ENCODE results near the gene IL16. TPM values are rescaled to one million over a fixed set of nuclear protein-coding genes. Genes with fewer than 3 reads are reported as not detected.

IL16 gene
- polyA plus RNA-seq, 4 donors: 5.1 to 6.3 (median 5.8) TPM

DNA sequence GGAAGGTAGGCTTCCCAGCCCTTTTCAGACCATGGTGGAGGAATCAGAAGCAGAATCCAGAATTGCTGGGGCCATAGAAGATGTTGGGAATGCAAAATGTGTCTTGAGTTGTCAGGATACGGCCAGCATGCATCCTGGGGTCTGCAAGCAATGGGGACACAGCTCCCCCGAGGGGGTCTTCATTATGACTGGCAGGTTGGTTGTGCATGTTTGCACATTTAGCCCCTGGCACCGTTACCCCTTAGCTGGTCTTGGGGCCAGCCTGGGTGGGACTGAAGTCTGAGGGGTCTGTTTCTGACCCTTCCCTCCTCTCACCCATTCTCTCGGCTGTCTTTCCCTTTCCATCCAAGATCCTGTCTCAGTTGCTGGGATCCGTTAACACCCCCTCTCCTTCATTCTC, 76.5 kb downstream of the IL16 start:
- no peak for DNase-seq (ENCODE audit: low read depth in 4 of 4, low spot score in 3 of 4)

DNA sequence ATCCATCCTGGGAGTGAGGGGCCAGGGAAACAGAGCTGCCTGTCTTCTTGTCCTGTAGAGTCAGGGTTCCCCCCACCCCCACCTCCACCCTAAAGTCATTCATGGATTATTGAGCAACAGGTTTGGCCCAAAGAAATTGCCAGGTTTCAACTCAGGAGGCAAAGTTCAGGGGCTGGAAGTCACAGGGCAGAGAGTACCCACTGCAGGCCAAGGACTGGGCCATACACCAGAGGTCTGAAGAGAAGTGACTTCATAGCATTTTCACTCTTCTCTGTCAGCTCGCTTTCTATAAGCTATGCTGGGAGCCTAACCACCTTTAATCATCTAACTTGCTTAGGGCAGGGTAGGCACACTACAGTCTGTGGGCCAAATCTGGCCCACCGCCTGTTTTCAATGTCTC, 77.2 kb downstream of the IL16 start:
- no peak for DNase-seq (ENCODE audit: low read depth in 4 of 4, low spot score in 3 of 4)

DNA sequence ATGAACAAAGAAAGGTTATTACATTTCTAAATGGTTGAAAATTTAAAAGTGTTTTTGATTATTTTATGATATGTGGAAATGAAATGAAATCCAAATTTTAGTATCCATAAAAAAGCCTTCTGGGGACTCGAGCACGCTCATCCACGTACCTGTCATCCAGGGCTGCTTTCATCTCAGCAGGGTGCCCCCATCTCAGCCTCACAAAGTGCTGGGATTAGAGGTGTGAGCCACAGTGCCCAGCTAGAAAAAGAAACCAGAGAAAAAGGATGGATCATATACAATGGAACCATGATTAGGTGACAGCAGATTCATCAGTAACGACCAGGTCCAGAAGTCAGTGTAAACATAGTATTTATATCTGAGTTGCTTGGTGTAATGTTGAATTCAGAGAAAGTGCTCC, 77.6 kb downstream of the IL16 start:
- DNase-seq (ENCODE audit: low read depth in 4 of 4, low spot score in 3 of 4): no peak

DNA sequence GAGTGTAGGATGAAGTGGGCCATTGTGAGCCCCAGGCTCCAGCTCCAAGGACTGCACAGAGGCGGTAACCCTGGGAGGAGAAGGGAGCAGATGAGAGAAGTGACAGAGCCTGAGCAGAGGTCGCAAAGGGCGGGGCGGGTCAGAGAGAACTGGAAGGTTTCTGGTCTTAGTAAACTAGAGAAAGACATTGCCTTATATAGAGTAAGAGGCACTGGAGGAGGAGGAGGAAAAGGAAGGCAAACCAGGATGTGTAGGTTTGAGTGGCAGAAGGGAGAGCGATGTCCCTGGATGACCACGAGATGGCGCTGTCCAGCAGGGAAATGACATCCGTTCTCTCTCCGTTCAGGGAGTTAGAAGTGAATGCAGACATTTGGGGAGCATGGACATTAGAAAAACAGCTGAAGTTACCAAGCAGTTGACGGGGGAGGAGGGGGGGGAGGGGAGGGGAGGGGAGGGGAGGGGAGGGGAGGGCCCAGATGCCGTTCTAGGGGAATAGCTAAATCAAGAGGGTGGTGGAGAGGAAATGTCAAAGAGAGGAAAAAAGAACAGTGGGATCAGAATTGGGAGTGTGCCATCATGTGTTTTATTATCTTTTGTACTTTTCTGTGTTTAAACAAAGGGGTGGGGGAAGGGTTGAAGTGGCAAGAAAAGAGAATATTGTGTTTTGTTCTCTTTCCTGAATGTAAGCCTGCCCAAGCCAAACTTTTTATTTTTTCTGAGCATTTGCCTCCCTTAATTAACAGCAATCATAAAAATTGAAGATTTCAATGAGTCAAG, 78.4 kb downstream of the IL16 start:
- DNase-seq (ENCODE audit: low read depth in 4 of 4, low spot score in 3 of 4): peak; percentile 68 to 72 (median 70)

DNA sequence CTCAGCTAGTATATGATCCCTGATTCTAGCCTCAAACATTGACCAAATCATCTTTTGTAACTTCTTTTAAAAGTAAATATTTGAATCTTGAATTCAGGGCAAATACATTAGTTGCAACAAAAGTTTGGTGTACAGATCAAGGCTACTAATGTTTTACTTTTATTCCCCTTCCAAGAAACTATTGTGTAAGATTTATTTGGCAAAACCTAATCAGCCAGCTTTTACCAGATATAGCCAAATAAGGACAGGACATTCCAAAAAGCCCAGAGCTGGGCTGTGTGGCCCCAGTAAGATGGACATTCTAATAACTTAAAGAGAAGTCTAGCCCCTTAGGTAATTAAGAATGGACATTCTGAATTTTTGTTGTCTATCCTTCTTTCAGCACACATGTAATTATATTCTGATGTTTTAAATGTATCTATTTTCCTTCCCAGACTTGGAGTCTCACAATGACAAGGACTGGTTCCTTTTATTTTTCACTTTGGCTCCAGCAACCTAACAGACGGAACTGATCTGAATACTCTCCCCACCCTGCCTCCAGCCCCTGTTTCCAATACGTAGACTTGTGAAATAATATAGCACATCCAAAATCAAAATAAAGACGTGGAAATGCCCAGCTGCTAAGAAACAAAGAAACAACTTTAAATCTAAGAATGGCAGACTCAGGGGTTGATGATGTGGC, 79.2 kb downstream of the IL16 start:
- no peak for DNase-seq (ENCODE audit: low read depth in 4 of 4, low spot score in 3 of 4)

DNA sequence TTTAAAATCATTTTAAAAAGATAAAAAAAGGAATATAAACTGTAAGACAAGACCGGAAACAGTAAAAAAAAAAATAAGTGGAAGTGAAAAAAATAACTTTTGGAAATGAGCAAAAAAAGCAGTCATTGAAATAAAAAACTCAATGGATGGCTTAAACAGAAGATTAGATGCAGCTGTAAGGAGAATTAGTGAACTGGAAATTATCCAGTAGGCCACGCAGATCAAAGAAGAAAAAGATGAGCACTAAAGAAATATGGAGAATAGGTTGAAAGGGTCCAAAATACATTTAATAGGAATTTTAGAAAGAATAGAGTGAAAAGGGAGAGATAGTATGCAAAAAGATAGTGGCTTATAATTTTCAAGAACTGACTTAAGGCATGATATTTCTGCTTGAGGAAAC, 80.3 kb downstream of the IL16 start:
- DNase-seq (ENCODE audit: low read depth in 4 of 4, low spot score in 3 of 4): no peak

DNA sequence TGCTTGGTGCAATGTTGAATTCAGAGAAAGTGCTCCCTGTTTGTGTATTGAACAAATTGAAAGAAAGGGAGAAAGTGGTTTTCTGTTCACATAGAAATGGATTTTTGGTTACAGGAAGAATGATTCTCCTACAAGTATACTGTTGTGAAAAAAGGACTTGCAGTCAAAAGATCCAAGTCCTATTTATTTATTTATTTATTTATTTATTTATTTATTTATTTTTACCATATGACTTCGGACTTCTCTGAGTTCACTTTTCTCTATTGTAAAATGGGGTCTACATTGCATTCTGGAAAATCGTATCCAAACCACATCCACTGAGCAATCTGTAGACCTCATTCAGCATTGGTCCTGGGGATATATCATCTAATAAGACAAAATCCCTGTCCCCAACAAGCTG, 81.2 kb downstream of the IL16 start:
- no peak for DNase-seq (ENCODE audit: low read depth in 4 of 4, low spot score in 3 of 4)

DNA sequence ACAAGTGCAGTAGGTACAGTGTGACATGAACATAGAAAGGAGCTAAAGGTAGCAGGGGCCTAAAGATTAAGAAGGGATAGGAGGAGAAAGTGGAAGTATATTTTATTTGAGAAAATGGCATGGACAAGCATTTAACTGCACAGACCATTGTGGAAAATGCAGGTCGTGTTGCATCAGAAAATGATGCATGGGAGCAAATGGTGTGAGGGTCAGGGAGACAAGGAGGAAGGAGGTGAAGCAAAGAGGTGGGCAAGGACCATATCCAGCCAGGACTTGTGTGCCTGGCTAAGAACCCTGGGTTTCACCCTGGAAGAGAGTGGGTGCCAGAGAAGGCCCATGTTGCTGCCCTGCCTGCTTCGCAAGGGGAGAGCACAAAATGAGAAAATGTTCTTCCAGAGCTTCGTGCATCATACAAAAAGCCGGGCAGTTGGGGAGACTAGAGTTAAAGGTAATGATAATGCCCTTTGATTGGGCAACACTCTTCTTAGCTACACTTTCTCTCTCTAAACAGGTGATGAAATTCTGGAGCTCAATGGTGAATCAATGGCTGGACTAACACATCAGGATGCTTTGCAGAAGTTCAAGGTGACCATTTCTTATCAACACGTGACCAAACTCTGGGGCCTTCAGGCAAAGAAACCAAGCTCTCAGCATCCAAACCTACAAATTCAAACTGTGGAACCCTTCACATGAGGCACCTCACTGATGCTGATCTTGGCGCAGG, 81.8 kb downstream of the IL16 start:
- DNase-seq (ENCODE audit: low read depth in 4 of 4, low spot score in 3 of 4): no peak

DNA sequence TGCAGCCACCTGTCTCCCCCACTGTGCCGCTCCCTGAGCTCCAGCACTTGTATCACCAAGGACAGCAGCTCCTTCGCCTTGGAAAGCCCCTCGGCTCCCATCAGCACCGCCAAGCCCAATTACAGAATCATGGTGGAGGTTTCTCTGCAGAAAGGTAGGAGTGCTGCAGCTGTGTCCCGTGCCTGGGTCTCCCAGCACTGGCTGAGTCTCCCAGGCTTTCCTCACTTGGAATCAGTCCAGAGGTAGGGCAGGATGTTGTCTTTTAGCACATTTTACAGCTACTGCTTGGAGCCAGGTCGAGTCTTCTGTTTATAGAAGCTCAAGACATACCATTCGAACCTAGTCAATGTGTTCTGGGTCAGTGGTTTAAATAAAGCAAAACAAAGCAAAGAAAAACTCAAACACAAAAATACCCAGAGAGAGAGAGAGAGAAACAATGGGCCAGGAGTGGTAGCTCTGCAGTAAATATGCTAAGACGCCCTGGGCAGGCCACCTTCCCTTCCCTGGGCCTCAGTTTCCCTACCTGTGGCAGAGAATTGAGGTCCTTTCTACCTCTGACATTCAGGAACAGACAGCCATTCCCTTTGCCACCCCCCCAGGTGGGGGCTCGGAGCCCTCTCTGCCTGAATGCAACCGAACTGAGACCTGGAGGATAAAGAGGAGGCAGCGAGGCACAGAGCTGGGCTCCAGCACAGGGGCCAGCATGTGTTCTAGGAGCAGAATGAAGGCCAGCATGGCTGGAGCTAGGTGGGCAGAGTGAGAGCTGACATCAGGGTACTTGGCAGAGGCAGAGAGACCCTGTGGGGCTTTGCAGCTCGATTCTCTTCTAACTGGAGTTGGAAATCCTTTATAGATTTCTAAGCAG, 83.2 kb downstream of the IL16 start:
- no peak for DNase-seq (ENCODE audit: low read depth in 4 of 4, low spot score in 3 of 4)

DNA sequence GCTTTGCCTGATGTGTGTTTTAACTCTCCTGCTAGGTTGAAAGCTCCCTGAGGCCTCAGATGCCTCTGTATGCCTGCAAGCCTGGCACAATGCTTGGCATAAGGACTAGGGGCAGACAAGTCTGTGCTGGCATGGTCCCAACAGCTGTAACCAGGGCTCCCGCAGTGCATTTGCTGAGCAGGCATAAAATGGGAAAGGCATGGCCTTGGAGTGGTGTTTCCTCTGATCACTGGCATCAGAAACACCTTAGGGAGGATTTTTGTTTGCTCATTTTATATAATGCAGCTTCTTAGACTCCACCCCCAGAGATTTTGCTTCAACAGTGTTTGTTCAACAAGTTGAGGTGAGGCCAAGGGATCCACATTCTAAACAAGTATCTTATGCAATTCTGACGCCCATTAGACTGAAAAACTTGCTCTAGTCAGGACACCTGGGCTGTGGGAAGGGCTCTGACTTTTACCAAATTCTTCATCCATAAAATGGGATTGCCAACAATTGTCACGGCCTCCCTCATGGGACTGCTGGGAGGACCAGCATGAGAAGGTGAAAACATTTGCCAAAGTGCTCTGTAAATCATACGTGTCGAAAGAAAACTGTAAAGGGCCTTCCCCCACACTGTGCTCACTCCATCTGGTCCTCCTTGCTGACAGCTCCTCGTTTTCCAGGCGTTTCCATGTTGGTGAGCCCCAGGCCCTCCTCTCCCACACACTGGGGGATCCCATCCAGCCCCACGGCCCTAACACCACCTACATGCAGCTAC, 84.2 kb downstream of the IL16 start:
- DNase-seq (ENCODE audit: low read depth in 4 of 4, low spot score in 3 of 4): no peak

DNA sequence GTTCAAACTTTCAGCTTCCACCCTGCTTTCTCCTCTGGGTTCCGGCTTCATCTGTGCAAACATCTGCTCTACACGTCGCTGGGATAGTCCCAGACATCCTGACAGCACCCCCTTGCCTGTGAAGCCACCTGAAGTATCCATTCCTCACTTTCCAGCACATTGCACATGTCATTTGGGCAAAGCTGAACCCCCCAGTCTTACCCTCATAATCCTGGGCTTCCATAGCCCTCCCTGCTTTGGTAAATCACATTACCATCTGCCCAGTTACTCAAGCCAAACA, 84.7 kb downstream of the IL16 start:
- DNase-seq (ENCODE audit: low read depth in 4 of 4, low spot score in 3 of 4): no peak

DNA sequence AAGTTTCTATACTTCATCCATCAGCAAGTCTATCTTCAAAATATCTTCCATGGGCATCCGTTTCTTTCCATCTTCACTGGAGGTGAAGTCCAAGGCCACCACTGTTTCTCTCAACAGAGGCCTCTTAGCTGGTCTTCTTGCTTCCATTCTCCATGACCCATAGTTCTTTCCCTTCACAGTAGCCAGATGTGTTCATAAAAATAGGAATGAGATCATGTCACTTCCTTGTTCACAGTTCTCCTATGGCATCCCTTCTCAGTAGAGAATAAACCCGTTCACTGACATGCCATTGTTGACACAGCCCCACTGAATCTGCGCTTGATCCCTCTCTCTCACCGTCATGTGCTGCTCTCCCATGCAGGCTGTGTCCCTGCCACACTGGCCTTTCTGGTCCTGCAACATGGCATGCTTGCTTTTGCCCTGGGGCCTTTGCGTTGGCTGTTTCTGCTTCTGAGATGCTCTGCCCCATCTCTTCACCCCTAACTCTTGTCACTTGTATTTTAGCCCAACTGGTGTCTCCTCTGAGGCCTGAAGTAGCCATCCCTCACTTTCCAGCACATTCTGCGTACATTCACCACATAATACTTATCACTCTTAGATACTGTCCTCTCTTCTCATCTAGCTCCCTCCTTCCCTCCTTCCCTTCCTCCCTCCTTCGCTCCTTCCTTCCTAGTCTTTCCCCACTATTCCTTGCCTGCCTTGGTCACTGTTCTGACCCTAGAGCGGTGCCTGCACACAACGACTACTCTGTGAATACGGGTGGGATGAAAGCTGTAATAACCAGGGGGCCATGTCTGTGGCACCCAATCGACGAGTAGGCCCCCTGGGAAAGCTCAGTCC, 85.3 kb downstream of the IL16 start:
- no peak for DNase-seq (ENCODE audit: low read depth in 4 of 4, low spot score in 3 of 4)

DNA sequence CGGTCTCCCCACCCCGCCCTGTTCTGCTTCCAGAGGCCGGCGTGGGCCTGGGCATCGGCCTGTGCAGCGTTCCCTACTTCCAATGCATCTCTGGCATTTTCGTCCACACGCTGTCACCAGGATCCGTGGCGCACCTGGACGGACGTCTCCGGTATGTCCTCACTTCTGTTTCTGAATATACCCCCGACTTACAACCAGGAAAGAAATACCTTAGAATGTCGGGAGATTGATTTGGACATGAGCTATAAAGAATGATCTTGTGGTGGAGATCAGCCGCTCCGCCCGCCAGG, 85.9 kb downstream of the IL16 start:
- DNase-seq (ENCODE audit: low read depth in 4 of 4, low spot score in 3 of 4): no peak

DNA sequence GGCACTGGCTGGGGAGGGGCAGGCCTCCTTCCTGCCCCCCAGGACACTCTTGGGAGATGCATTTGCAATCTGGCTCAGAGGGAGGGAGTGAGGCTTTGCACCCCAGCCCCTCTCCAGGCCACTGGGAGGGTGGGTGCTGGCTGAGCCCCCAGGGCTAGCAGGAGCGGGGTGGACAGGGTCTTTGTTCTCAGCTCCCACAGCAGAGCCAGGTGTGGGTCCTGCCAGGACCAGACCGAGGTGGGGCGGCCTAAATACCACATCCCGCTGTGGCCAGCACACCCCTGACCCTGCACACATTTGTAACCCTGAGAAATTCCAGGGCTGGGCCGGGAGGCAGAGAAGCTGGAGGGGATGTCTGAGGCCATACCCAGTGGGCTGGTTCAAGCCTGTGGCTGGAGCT, 86.2 kb downstream of the IL16 start:
- DNase-seq (ENCODE audit: low read depth in 4 of 4, low spot score in 3 of 4): no peak

DNA sequence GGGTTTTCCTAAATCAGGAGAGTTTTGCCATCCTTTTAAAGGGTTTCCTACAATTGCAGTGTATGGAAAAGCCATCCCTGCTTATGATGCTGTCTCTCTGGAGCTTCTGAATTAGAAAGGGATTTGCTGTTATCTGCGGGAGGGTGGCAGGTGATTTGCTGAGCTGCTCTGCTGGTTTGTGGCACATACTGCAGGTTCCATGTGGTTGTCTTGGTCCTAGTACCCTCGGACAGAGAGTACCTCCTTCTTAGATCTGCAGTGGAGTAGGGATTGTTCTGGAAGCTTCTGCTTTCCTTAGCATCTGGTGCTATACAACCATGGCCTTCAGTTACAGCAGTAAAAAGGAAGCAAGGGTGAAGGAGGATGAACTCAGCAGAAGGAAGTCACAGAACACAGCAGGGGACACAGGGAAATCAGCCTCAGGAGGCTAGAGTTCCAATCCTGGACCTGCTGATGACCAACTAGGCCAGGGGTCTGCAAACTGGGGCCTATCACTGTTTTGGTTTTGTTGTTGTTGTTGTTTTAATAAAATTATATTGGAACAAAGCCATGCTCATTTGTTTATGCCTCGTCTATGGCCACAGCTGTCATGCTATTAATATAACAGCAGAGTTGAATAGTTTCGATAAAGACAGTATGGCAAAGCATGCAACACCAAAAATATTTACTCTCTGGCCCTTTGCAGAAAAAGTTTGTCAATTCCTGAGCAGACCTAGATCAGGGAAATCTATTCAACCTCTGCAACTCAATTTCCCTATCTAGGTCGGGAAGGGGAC, 87.8 kb downstream of the IL16 start:
- no peak for DNase-seq (ENCODE audit: low read depth in 4 of 4, low spot score in 3 of 4)

DNA sequence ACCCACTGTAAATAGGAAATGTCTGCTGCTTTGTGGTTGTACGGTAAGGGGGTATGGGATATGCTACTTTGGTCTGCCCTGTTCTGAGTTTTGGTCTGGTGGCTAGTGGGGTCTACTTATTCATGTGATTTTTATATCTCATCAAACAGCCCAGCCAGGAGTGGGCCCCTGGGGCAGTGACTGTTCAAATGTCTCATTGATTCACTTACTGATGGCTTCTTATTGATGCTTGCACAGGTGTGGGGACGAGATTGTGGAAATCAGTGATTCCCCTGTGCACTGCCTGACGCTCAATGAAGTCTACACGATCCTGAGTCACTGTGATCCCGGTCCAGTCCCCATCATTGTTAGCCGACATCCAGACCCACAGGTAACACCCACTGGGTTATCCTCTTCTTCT, 88.8 kb downstream of the IL16 start:
- DNase-seq (ENCODE audit: low read depth in 4 of 4, low spot score in 3 of 4): no peak

DNA sequence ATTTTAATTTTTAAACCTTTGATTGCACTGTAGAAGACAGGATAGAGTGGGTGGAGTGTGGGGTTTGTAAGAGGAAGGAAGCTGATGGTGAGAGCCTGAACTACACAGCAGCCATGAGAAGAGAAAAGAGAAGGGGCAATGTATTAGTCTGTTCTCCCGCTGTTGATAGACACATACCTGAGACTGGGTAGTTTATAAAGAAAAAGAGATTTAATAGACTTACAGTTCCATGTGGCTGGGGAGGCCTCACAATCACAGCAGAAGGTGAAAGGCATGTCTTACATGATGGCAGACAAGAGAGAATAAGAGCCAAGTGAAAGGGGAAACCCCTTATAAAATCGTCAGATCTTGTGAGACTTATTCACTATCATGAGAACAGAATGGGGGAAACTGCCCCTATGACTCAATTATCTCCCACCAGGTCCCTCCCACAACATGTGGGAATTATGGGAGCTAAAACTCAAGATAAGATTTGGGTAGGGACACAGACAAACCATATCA, 90.0 kb downstream of the IL16 start:
- no peak for DNase-seq (ENCODE audit: low read depth in 4 of 4, low spot score in 3 of 4)

DNA sequence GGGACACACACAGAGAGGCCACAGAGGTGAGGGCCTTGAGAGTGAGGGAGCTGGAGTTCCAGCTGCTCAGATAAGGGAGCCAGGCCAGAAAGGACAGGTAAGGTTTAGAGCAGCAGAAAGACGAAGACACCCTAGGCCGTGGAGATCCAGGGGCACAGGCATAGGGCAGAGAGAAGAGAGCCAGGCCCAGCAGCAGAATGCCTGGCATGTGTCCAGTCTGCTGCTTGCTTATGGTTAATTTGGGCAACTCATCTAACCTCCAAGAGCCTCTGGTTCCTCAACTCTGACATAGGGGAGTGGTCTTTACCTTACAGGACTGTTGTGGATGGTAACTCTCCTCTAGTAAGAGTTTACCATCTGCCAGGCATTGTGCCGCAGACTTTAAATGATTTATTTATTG, 91.4 kb downstream of the IL16 start:
- DNase-seq (ENCODE audit: low read depth in 4 of 4, low spot score in 3 of 4): no peak

DNA sequence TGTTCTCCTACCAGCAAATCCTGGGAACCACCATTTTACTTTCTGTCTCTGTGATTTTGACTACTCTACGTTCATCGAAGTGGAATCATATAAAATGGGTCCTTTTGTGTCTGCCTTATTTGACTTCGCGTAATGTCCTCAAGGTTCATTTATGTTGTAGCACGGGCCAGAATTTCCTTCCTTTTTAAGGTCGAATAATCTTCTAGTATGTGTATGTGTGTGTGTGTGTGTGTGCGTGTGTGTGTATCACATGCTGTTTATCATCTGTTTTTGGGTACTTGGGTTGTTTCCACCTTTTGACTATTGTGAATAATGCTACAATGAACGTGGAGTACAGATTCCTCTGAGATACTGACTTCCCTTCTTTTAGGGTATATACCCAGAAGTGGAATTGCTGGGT, 91.9 kb downstream of the IL16 start:
- no peak for DNase-seq (ENCODE audit: low read depth in 4 of 4, low spot score in 3 of 4)
